Sciatic nerve (tissue), 2 donors: ENCODE results near the gene FRK. TPM values are rescaled to one million over a fixed set of nuclear protein-coding genes. Genes with fewer than 3 reads are reported as not detected.
"Not testable (repeated sequence)": the region's sequence is repeated elsewhere in the genome, so short reads cannot be mapped to it uniquely, and the experiment has no call there.

Experiments
- ATAC-seq: fragments of 200-7000 bp; cut with Tn5 transposase; one replicate; pipeline ENCODE4 v1.9.1; 2020; ENCODE audit warnings: mild to moderate bottlenecking, moderate library complexity
- DNase-seq: peaks from one replicate; pipeline ENCODE4 v3.0.0-alpha.2; 2020; ENCODE audit warnings: low spot score
- intact Hi-C: fragments of 100-400 bp; cut with DNase I; formaldehyde crosslinking; loops from one replicate; pipeline ENCODE4 v1.14.2; 2022
- total RNA-seq: library from RNA; stranded (reverse); fragmentation: NEBNext Ultra II Directional; extraction: Animal tissue kit (Norgen Biotek cat#: 25700); gene quantifications from one replicate; pipeline ENCODE4 v1.2.1, GENCODE V29; 2021
- donor health status: DM: no; HTN: no; CAD: no.
- donor health status: DM: no; HTN: no; CAD: no.

Gene FRK
- total RNA-seq, 1 donor from 2014 or later, result 0.85 TPM

- intact Hi-C loops, result no loop called here
- DNase-seq (no peak), ATAC-seq (no peak)
Measured at GRCh38 chr6:115909923-115910546, 150.7 kb downstream of the FRK start.

- intact Hi-C loops, result no loop called here
- DNase-seq (no peak), ATAC-seq (no peak)
Measured at GRCh38 chr6:115908906-115909559, 151.7 kb downstream of the FRK start.

- intact Hi-C loops, result no loop called here
Measured at GRCh38 chr6:115905471-115905870, 155.2 kb downstream of the FRK start.

GRCh38 chr6:115902436-115902835, 158.3 kb downstream of the FRK start:
- DNase-seq (no peak), ATAC-seq (no peak)
- intact Hi-C loops, result no loop called here

More at GRCh38 chr6:115905471-115905870, 155.2 kb downstream of the FRK start:
- no peak for ATAC-seq
- DNase-seq, result no peak

GRCh38 chr6:115901896-115902295, 158.8 kb downstream of the FRK start:
- no peak for ATAC-seq
- no peak for DNase-seq
- intact Hi-C loops, result no loop called here

- intact Hi-C loops, result no loop called here
- ATAC-seq (no peak), DNase-seq (no peak)
Measured at GRCh38 chr6:115899730-115900282, 160.9 kb downstream of the FRK start.

- ATAC-seq (no peak), DNase-seq (no peak)
- intact Hi-C loops, result no loop called here
Measured at GRCh38 chr6:115898246-115898645, 162.4 kb downstream of the FRK start.

- DNase-seq (no peak), ATAC-seq (no peak)
- intact Hi-C loops, result no loop called here
Measured at GRCh38 chr6:115896538-115897129, 164.1 kb downstream of the FRK start.

- ATAC-seq (no peak), DNase-seq (no peak)
- intact Hi-C loops, result no loop called here
Measured at GRCh38 chr6:115894426-115894992, 166.2 kb downstream of the FRK start.

GRCh38 chr6:115891750-115892149, 168.9 kb downstream of the FRK start:
- DNase-seq (no peak), ATAC-seq (no peak)
- intact Hi-C loops, result no loop called here

- no peak for ATAC-seq
- intact Hi-C loops, result no loop called here
- DNase-seq, result no peak
Measured at GRCh38 chr6:115891111-115891669, 169.5 kb downstream of the FRK start.

- intact Hi-C loops, result no loop called here
- DNase-seq (no peak), ATAC-seq (no peak)
Measured at GRCh38 chr6:115890238-115890637, 170.5 kb downstream of the FRK start.

GRCh38 chr6:115888687-115889470, 171.8 kb downstream of the FRK start:
- intact Hi-C loops, ATAC-seq, DNase-seq: not testable (repeated sequence)

- intact Hi-C loops, result no loop called here
- ATAC-seq, result no peak
- no peak for DNase-seq
Measured at GRCh38 chr6:115887891-115888290, 172.8 kb downstream of the FRK start.

- ATAC-seq (no peak), DNase-seq (no peak)
- intact Hi-C loops, result no loop called here
Measured at GRCh38 chr6:115885636-115886366, 174.9 kb downstream of the FRK start.

- ATAC-seq, result no peak
- DNase-seq, result no peak
- intact Hi-C loops, result no loop called here
Measured at GRCh38 chr6:115882771-115883170, 177.9 kb downstream of the FRK start.

GRCh38 chr6:115882174-115882573, 178.5 kb downstream of the FRK start:
- no peak for ATAC-seq
- intact Hi-C loops, result no loop called here
- DNase-seq, result no peak
